ENCODE measurements around the gene WDR36. TPM values are rescaled to one million over a fixed set of nuclear protein-coding genes. Genes with fewer than 3 reads are reported as not detected.

WDR36 gene
- total RNA-seq, 1 experiment from 2014 or later: 53.6 TPM

GRCh38 chr5:111153483-111153882 lies 61.3 kb downstream of the WDR36 start:
- TF ChIP-seq JUND (IDR thresholded peaks at IDR 0.05): no peak
- no peak for TF ChIP-seq MAX (IDR thresholded peaks at IDR 0.05)
- no peak for TF ChIP-seq POLR2A (IDR thresholded peaks at IDR 0.05; ENCODE audit: borderline replicate concordance, extremely low read depth, insufficient read depth, insufficient read length)
- TF ChIP-seq TCF7L2 (IDR thresholded peaks at IDR 0.05; ENCODE audit: borderline replicate concordance, extremely low read depth, insufficient read depth, insufficient read length): no peak
- no peak for TF ChIP-seq ELF1 (IDR thresholded peaks at IDR 0.05; ENCODE audit: borderline replicate concordance, low read depth)
- no peak for TF ChIP-seq ZFX (IDR thresholded peaks at IDR 0.05)
- TF ChIP-seq EZH2phosphoT487 (IDR thresholded peaks at IDR 0.05; ENCODE audit: borderline replicate concordance): no peak
- TF ChIP-seq RAD21 (IDR thresholded peaks at IDR 0.05; ENCODE audit: low read depth): no peak
- TF ChIP-seq FOSL1 (IDR thresholded peaks at IDR 0.05; ENCODE audit: low read depth): no peak
- TF ChIP-seq CEBPB (IDR thresholded peaks at IDR 0.05; ENCODE audit: low read depth): no peak
- no peak for TF ChIP-seq ATF3 (IDR thresholded peaks at IDR 0.05)
- TF ChIP-seq EZH2 (IDR thresholded peaks at IDR 0.05): no peak
- TF ChIP-seq SP1 (IDR thresholded peaks at IDR 0.05; ENCODE audit: low read depth): no peak
- no peak for TF ChIP-seq YY1 (IDR thresholded peaks at IDR 0.05; ENCODE audit: extremely low read depth, insufficient replicate concordance, low read depth, low read length)
- no peak for TF ChIP-seq CTCF (IDR thresholded peaks at IDR 0.05 in 2 of 3, conservative IDR thresholded peaks at IDR 0.05 in 1 of 3; ENCODE audit: borderline replicate concordance in 1 of 3, insufficient read depth in 1 of 3, low read depth in 2 of 3, low read length in 2 of 3)
- no peak overlapping the region for H3K4me2 ChIP-seq (ENCODE audit: low read length)
- DNase-seq (ENCODE audit: low read depth, low spot score) (no peak), ATAC-seq (no peak)
- H3K9me3 ChIP-seq (ENCODE audit: control insufficient read depth in 1 of 2, insufficient read depth in 1 of 2, low read depth in 1 of 2, low read length in 2 of 2): no peaks in the 10 kb centered on the region
- no peaks in the 10 kb centered on the region for H3K36me3 ChIP-seq (ENCODE audit: control insufficient read depth in 1 of 2, insufficient read depth in 2 of 2, low read length in 2 of 2)
- H3K79me2 ChIP-seq (ENCODE audit: insufficient read depth, low read length): no peaks in the 10 kb centered on the region
- no peaks in the 10 kb centered on the region for H3K4me1 ChIP-seq (ENCODE audit: control insufficient read depth in 1 of 2, insufficient read depth in 2 of 2, low read length in 2 of 2)
- ChIA-PET CTCF (no interaction called here), RAD21 (ENCODE audit: low non-redundant PET in 1 of 2, low total read pairs in 2 of 2, uncharacterized antibody in 2 of 2, unreplicated experiment in 2 of 2) (no interaction called here), POLR2A (no interaction called here)
- H2AFZ ChIP-seq (ENCODE audit: low read depth, low read length, poor library complexity, severe bottlenecking): no peak overlapping the region
- no TSS peak for BruUV-seq (replicated peaks)
- H4K20me1 ChIP-seq (ENCODE audit: insufficient read depth): no peaks in the 10 kb centered on the region
- no peak overlapping the region for H3K9ac ChIP-seq (ENCODE audit: low read length)
- intact Hi-C loops (cut with micrococcal nuclease): loop anchor here (10.0 kb wide), 1 partner anchor 401 kb away; no protein-coding TSS in a partner anchor
- no peaks in the 10 kb centered on the region for H3K9me2 ChIP-seq (ENCODE audit: insufficient read depth)
- H3K27ac ChIP-seq (ENCODE audit: low read depth, low read length): no peak overlapping the region
- no peak overlapping the region for H3K4me3 ChIP-seq (replicated peaks in 1 of 2; ENCODE audit: low read depth in 1 of 2, low read length in 2 of 2)
- peaks cover 8% of the 10 kb centered on the region; the same call in 1 of the 2 replicates for H3K27me3 ChIP-seq (ENCODE audit: insufficient read depth, low read length)
